HG03095 (cell line): ENCODE data around the gene AP1M1.
A peak's percentile ranks its signal among the peaks of the same experiment; 100 is the strongest.
"Not testable (repeated sequence)": the region's sequence is repeated elsewhere in the genome, so short reads cannot be mapped to it uniquely, and the experiment has no call there.

ENCODE experiments used
- ATAC-seq: cut with Tn5 transposase; IDR thresholded peaks from one replicate; pipeline ENCODE4 v1.9.1; 2021; ENCODE audit warnings: moderate library complexity; ENCODE audit not compliant: unreplicated experiment

The AP1M1 gene

DNA sequence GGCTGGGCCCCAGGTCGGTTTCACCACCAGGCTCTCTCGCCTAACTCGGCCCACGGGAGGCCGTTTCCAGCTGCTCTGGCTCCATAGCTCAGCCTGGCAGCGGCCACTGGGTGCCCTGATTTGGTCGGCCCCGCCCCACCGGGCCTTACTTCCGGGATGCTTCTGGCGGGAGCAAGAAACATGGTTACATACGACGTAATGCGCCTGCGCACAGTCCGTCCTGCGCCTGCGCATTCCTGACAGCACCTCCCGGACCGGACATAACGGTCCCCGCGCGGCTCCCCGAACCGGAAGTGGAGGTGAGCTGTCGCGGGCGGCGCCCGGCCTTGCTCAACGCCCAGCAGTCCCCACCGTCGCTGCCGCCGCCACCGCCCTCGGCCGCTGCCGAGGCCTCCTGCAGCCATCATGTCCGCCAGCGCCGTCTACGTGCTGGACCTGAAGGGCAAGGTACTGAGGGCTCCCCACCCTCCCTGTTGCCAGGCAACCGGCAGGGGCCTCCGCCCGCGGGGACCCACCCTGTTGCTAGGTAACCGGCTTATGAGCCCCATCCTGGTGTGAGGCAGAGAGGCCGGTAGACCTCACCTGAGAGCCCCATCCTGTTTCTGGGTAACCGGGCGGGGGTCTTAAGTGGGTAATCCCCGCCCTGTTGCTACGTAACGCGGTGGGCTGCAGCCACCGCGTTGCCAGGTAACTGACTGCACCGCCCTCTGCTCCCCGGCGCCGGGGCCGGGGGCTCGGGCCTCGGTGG, at the start of gene AP1M1:
TSS of gene AP1M1 (plus strand) at position 290 of the 748 bp plus-strand sequence. CDS start at position 406, 116 bp downstream.
- ATAC-seq = peak; percentile 77

DNA sequence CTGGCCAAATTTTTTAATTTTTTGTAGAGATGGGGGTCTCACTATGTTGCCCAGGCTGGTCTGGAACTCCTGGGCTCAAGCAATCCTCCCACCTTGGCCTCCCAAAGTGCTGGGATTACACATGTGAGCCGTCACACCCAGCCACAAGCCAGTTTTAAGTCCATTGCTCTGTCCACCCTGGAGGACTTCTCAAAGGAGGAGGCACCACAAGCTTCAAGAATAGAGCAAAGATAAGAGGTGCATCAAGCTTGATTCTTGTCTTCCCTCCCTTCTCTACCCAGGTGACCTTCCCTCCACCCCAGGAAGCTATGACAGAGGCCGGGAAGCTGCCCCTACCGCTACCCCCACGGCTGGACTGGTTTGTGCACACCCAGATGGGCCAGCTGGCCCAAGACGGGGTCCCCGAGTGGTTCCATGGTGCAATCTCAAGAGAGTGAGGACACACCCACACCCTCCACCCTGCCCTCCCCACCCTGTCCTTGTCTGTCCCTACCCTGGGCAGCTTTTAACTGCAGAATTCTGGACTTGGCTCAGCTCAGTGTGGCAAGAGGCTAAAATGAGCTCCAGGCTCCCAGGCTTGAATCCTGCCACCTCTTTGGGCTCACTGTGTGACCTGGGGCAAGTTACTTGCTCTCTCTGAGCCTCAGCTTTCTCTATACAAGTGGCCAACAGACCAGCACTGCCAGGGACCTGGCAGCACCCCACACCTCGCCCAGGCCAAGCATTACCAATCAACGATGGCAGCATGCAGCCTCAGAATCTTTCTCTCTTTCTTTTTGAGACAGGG, 49.1 kb upstream of the AP1M1 start:
- ATAC-seq = no peak

DNA sequence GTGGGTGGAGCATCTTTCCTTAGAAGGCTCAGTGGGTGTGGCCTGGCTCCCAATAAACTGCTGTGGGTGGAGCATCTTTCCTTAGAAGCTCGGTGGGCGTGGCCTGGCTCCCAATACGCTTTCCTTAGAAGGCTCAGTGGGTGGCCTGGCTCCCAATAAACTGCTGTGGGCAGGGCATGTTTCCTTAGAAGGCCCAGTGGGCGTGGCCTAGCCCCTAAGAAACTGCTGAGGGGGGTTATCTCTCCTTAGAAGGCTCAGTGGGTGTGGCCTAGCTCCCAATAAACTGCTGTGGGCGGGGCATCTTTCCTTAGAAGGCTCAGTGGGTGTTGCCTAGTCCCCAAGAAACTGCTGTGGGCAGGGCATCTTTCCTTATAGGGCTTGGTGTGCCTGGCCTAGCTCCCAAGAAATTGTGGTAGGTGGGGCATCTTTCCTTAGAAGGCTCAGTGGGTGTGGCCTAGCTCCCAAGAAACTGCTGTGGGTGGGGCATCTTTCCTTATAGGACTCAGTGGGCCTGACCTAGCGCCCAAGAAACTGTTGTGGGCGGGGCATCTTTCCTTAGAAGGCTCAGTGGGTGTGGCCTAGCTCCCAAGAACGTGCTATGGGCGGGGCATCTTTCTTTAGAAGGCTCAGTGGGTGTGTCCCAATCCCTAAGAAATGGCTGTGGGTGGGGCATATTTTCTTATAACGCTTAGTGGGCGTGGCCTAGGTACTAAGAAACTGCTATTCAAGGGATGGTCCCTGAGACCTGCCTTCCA, 44.0 kb upstream of the AP1M1 start:
- no peak for ATAC-seq

DNA sequence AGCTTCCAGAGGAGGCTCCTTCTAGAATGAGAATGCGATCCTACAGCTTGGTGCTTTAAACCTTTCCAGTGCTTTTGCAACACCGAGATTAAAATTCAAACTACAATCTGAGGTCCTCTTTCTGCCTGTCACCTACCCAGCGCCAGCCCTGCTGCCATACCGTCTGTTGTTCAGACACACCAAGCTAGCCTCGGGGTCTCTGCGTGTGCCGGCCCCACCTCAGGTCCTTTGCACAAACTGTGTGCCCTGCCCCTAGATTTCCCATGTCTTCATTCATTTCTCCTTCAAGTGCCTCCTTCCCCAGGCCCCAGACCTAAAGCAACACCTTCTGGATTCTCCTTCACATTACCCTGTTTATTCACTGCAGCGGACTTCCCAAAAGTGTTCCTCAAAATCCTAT, 43.2 kb upstream of the AP1M1 start:
- ATAC-seq = no peak

DNA sequence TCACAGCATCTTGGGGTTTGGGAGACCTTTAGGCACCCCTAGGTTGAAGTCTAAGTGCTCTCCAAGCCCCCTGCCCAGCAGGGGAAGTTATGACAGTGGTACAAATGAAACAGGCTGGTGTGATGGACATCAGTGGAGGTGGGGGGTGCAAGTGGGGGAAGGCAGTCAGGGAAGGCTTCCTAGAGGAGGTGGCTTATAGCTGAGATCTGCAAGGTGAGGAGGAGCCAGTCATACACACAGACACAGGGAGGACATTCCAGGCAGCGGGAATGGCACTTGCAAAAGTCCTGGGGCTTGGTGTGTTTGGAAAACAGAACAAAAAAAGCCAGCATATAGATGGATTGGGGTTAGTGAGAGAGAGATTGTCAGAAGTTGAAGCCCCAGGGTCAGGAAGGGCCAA, 42.6 kb upstream of the AP1M1 start:
- ATAC-seq = no peak

DNA sequence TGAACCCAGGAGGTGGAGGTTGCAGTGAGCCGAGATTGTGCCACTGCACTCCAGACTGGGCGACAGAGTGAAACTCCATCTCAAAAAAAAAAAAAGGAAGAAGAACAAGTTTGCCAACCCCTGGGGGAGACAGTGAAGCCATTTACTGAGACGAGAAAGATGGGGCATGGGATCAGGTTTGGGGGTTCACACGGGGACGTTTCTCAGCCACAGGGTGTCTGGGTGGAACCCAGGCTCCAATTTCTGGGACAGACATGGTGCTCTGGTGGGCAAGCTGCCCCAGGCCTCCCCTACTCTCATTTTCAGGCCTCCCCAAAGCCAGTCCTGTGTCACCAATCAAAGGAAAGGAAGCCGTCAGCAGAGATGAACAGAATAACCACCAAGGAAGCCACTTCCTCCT, 40.8 kb upstream of the AP1M1 start:
- no peak for ATAC-seq

DNA sequence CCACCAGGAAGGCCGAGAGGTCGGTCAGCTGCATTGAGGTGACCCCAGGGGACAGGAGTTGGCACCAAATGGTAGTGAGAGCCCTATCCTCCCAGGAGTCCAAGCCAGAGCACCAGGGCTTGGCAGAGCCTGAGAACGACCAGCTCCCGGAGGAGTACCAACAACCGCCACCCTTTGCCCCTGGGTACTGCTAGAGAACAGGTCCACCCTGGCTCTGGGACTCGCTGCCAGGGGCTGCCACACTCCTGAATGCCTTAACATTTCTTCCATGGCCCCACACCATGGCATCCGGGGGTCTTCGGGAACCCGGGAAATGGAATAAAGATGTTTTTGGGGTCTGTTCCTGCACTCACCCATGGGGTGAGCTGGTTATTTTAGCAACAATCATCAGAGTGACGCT, 40.1 kb upstream of the AP1M1 start:
- ATAC-seq = no peak

DNA sequence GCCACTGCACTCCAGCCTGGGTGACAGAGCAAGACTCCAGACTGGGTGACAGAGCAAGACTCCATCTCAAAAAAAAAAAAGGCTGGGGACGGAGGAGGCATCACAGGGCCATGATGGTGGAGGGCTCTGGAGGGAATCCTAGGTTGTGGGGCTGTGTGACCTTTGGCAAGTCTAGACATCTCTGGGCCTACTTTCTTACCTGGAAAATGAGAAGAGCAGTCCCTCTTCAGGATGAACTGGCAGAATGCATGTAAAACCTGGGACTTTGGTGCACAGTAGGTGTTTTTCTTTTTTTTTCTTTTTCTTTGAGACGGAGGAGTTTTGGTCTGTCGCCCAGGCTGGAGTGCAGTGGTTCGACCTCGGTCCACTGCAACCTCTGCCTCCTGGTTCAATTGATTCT, 38.1 kb upstream of the AP1M1 start:
- no peak for ATAC-seq

DNA sequence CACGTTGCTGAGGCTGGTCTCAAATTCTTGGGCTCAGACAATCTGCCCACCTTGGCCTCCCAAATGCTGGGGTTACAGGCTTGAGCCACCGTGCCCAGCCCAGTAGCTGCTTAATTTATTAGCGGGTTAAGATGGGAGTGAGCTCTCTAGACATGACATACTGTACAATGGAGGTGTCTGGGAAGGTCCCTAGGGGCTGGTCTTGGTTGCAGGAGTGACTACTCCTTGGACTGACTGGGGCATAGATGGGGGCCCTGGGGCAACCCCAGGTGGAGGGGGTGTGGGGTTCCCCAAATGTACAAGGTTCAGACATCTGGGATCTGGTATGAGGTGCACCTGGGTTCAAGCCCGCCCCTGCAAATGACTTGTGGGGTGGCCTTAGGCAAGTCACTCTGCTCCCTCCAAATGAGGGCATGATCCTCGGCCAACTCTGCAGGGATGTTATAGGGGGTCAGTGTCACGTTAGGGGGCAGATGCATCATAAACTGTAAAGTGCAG, 37.2 kb upstream of the AP1M1 start:
- ATAC-seq = no peak

DNA sequence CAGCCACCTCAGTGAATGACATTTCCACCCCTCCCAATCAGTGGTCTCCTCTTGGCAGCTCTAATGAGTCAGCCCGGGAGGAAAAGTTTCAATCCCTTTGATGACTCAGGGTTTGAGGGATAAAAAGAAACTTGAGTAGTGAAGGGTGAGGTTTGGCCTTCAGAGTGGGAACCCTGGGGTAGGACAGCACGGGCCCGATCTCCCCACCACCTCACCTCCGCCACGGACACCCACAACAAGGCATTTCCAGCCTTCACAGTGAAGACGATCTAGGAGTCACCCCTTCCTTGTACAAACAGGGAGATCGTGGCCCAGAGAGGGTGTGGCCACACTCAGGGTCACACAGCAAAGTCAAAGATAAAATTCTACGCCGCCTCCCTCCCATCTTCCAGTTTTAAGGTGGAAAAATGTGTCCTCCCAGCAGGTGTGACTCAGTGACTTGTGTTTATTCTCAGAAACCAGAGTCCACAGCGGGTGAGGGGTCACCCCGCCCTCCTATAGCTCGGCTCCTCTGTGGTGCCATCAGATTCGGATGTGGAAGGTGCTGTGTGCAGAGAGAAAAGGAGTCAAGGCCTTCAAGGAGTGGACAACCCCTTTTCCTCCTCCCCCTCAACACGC, 36.7 kb upstream of the AP1M1 start:
- no peak for ATAC-seq

DNA sequence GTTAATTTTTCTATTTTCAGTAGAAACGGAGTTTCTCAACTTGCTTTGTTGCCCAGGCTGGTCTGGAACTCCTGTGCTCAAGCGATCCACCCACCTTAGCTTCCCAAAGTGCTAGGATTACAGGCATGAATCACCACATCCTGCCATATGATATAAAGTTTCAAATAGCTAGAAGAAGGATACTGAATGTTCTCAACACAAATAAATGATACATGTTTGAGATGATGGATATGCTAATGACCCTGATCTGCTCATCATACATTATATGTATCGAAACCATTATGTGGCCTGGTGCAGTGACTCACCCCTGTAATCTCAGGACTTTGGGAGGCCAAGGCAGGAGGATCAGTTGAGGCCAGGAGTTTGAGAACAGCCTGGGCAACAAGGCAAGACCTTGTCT, 35.9 kb upstream of the AP1M1 start:
- no peak for ATAC-seq

DNA sequence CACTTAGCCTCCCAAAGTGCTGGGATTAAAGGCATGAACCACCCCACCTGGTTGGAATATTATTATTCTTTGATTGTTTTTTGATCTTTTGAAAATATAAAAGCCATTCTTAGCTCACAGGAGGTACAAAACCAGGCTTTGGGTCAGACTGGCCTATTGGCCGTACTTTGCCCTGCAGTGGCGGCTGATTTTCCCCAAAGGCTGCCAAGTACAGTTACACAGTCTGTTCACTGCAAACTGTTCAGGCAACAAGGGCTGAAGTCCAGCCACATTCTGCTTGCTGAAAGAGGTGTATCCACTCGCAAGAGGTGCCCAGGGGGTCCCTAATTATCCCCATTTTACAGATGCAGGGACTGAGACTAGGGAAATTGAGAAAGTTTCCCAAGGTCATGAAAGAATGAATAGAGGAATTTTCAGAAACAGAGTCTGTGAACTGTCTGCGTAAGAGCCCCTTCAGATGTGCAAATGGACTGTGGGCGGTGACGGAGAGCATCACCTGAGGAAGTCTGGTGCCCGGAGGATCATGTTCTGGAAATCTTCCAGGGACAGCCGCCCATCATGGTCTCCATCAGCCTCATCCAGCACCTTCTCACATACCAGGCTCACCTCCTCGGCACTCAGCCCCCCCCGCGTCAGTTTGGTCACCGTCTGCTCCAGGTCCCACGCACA, 33.4 kb upstream of the AP1M1 start:
- ATAC-seq = no peak

DNA sequence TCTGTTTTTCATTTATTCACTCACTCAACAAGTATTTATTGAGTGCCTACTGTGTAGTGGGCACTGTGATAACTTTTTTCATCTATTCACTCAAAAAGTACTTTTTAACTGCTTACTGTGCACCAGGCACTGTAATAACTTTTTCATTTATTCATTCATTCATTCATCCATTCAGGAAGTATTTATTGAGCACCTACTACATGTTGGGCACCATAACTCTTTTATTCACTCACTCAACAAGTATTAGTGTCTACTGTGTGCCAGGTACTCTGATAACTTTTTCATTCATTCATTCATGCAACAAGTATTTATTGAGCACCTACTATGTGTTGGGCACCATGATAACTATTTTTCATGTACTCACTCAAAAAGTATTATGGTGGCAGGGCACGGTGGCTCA, 31.3 kb upstream of the AP1M1 start:
- ATAC-seq = no peak

DNA sequence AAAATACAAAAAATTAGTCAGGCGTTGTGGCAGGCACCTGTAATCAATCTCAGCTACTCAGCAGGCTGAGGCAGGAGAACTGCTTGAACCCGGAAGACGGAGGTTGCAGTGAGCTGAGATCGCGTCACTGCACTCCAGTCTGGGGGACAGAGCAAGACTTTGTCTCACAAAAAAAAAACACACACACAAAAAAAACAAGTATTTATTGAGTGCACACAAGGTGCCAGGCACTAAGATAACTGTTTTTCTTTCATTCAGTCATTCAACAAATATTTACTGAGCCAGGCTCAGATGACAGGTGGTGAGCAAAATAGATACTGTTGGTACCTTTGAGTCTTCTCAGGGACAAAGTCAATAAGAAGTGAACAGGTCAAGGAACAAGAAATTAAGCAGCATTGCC, 30.7 kb upstream of the AP1M1 start:
- no peak for ATAC-seq

DNA sequence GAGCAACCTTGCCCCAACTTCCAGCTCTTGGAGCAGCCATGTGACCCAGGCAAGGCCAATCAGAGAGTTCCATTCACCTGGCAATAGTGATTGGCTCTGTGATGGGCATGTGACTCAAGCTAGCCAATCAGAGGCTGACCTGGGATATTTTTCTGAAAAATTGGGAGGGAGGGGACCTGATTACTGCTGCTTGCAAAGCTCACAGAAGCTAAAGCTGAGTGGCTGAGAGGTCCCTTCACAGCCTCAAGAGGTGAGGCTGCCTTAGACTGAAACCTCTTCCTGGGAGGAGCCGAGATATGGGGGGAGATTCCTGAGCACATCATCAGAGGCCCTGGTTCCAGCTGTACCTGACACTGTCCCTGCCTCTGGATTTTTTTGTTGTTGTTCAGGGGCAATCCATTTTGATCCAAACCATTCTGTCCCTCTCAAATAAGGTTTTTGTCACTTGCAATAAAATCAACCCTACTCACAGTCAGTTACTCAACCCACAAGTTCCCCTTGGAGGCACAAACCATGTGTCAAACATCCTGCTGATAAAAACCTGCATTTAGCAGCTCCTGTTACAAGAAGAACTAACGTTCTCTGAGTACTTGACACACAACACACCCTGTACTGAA, 29.1 kb upstream of the AP1M1 start:
- no peak for ATAC-seq

DNA sequence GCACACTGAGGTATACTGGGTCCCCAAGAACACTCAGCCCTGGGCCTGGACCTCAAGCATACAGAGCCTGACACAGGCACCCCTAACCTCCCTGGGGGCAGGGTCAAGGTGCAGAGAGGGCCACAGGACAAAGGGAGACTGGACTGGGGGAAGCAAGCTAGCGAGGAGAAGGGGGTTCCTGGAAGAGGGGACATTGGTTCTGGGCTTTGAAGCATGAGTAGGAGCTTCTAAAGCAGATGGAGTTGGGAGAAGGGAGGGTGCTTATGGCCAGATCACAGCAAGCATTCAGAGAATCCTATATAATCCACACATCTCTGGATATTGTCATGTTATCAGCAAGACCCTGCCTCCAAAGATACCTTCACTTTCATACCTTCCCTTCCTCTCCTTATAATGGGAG, 27.6 kb upstream of the AP1M1 start:
- no peak for ATAC-seq

DNA sequence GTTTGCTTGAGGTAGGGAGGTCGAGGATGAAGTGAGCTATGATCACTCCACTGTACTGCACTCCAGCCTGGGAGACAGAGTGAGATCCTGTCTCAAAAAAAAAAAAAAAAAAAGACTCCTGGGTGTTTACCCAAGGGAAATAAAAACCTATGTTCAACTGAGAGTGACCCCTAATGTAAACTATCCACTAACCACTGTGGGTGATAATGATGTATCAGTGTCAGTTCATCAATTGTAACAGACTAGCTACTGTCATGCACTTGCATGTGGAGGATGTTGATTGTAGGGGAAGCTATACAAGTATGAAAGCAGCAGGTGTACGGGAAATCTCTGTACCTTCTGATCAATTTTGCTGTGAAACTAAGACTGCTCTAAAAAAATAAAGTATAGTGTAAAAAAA, 21.8 kb upstream of the AP1M1 start:
- no peak for ATAC-seq

DNA sequence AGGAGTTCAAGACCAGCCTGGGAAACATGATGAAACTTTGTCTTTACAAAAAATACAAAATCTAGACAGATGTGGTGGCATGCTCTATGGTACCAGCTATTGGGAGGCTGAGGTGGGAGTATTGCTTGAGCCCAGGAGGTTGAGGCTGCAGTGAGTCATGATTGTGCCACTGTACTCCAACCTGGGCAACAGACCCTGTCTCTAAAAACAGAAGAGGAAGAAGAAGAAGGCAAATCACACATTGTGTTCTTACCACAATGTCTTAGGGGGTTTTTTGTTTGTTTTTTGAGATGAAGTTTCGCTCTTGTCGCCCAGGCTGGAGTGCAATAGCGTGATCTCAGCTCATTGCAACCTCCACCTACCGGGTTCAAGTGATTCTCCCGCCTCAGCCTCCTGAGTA, 18.8 kb upstream of the AP1M1 start:
- not testable (repeated sequence) for ATAC-seq

DNA sequence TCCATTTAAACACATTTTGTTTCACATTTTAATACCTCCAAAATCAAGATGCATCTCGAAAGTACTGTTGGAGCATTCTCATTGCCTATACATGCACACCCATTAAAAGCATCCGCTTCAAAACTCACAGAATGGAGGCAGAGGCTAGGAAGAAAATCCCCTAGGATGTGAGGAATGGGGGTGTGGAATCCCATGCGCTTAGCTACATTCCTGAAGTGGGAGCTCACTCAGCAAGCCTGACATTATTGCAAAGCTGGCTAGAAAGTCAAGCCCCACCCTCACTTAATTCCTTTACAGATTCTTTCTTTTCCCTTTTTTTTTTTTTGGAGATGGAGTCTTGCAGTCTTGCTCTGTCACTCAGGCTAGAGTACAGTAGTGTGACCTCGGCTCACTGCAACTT, 17.1 kb upstream of the AP1M1 start:
- no peak for ATAC-seq

DNA sequence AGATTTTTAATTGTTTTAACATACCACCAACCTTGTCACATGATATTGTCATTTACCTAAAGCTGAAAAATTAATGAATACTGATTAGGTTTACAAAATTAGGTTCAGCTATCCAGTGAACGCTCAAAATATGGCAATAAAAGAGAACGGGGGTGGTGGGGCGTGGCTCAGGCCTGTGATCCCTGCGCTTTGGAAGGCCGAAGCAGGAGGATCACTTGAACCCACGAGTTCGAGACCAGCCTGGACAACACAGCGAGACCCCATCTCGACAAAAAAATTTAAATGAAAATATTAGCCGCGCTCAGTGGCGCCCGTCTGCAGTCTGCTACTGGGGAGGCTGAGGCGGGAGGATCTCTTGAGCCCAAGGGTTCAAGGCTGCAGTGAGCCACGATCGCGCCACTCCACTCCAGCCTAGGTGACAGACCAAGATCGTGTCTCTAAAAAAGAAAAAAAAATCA, 13.0 kb upstream of the AP1M1 start:
- ATAC-seq = no peak
